ENCODE data around the gene APEX2.
"Not testable (repeated sequence)": the region's sequence is repeated elsewhere in the genome, so short reads cannot be mapped to it uniquely, and the experiment has no call there.

The APEX2 gene

DNA sequence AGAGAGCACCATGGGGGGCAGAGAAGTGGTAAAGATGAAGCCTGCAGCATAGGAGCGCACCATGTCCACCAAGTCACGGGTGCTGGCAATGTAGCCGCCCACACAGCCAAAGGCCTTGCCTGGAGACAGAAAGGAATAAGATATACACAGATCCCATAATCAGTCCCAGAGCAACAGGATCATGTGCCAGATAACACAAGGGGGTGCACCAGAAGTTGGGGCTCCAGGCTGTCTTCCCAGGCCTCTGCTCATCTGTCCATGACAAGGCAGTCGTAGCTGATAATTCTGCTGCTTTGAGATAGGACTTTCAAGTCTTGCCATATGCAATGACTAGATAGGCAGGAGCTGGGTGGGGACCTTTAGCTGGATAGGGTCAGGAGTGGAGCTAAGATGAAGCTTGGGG is 14.7 kb downstream of the APEX2 start:
- DNase-seq (ENCODE audit: low spot score), result no peak

DNA sequence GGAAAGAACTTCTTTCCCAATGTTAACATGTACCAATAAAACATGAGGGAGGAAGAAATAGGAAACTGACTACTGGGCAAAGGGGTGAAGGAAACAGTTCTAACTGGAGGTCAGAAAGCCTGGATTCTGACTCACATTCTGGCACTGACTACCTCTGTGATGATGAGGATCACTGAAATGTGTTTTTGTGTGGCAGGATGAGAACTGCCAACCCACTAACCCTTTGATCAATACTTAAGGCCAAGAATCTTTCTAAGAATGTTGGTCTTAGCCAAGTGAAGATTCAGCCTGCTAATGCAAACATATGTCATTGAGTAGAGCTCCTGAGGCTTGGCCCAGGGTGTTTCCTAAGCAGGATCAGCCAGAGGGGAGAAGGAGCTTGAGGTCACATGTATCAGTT is 26.0 kb downstream of the APEX2 start:
- no peak for DNase-seq (ENCODE audit: low spot score)

DNA sequence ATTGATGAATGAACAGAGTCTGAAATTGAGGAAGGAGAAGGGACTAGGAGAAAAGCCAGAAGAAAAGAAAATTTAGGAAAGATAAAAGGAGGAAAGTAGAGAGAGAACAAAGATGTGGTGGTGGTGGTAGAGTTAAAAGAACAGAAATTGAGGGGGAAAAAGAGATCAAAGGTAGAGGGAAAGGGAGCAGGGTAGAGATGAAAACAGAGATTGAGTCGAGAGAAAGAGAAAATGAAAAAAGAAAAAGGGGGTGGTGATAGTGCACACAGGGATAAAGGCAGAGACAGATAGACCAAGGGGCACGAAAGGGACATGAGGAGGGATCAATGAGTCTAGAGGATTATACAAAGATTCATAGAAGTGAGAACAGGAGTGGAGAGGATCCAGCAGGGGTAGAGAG is 26.7 kb downstream of the APEX2 start:
- no peak for DNase-seq (ENCODE audit: low spot score)

DNA sequence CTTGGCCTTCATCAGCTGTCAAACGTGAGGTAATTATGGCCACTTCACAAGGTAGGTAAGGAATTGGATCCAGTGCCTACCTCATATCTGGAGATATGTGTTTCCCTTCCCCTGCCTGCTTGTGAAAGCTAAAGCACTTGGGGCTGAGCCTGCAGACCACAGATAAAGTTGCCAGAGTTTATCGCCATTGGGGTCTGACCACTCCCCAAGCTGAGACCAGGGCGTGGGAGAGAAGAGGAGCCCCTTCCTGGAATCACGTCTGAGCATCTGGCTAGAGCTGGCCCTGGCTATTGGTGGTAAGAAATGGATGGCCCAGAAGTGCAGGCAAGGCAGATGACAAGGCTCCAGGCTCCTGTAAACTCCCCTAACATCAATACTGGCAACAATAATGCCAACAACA is 27.9 kb downstream of the APEX2 start:
- DNase-seq (ENCODE audit: low spot score), result no peak

DNA sequence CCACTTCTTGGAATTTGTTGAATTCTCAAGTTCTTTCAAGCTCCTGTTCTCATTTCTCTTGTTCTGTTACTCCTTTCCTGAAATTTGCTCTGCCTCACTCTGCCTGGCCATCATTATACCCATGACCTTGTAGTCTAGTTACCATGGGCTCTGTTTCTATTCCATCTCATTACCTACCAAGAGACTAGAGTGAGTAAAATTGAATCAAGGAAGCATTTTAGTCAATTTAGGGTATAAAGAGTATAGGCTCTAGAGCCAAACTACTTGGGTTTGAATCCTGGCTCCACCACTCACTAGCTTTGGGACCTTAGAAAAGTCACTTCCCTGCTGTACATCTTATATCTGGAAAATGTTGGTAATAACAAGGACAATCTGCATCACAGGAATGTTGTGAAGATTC is 28.4 kb downstream of the APEX2 start:
- DNase-seq (ENCODE audit: low spot score), result no peak

DNA sequence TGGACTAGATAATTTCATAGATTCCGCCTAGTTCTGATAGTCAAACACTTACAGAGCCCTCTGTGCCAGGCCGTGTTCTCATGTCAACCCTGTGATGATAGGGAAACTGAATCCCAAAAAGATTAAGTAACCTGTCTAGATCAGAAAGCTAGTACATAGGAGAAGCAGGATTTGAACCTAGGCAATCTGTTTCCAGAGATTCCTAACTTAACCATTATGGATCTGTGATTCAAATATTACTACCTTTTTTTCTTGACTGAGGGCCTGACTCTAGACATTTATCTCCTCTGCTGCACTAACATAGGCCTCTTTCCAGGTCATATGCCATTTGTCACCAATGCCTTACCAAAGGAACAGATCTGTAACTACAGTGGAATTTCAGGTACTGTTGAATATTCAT is 29.1 kb downstream of the APEX2 start:
- no peak for DNase-seq (ENCODE audit: low spot score)

DNA sequence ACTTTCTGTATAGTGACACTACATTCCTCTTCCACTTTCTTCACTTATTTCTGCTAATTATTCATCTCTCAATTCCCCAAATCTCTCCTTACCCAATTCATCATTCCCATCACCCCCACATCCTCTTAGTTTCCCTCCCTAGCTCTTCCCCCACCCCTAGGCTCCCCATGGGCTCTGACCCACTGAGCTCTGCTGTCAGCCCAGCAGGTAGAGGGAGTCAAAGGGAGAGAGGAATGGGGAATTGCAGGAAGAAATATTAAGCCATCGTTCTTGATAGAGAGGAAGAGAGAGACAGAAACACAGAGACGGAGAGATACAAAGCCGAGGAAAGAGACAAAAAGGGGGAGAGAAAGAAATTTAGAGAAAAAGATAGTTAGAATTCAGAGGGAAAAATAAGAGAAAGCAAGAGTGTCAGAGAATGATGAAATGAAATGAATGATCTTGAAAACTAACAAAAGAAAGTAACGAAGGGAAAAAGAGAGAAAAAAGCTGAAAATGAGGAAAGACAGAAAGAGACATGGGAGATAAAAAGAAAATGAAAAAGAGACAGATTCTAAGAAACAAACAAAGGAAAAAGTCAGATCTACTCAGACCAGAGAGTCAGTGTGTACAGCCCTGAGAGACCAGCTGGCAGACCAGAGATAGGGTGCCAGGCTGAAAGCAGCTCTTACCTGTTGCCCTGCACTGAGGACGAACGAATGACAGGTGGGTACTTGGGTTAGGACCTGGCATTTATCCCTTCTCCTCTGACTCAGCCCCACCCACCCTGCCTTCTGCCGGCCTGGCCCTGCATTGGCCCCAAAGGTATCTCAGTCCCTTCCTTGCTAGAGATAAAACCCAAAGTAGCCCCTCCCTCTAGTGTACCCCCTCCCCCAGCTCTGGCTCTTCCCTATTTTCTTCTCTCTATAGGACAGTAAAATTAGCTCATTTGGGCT is 30.4 kb downstream of the APEX2 start, which contains the start of gene ALAS2:
Gene ALAS2, minus strand, starts transcription at position 707 of the 935 bp plus-strand sequence. CDS start 4,977 bp downstream, outside the sequence.
- DNase-seq (ENCODE audit: low spot score), result no peak

DNA sequence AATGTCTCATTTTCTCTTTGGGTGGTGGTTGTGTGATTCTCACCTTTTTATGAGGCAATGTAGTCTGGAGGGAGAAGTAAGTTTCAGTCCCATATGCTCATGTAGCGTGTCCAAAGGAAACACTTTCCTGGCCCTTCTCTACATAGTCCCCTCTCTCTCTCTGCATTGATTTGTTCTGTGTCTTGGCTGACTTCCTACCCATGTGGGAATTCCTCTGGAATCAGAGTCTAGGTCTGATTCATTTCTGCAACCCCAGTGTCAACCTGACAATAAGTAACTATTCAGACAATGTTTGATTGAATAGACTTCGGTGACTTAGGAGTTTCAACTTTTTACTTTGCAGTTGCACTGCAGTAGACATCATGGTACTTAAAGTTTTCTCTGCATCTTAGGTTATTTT is 33.3 kb downstream of the APEX2 start:
- no peak for DNase-seq (ENCODE audit: low spot score)

DNA sequence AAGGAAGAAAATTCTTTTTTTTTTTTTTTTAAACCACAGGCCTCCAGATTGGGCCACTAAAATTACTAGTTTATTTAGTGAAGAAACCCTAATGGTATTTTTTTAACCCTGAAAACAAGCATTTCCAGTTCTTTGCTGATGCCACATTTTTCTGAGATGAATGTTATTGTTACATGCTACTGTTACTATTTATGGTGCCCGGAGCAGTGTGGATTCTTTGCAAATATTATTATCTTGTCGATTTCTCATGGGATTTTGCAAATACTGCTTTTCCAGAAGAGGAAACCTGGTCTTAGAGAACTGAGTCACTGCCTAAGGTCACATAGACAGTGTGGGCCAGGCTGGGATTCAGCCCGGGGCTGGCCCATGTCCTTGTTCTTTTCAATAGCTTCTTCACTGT is 39.3 kb downstream of the APEX2 start:
- DNase-seq (ENCODE audit: low spot score), result no peak

DNA sequence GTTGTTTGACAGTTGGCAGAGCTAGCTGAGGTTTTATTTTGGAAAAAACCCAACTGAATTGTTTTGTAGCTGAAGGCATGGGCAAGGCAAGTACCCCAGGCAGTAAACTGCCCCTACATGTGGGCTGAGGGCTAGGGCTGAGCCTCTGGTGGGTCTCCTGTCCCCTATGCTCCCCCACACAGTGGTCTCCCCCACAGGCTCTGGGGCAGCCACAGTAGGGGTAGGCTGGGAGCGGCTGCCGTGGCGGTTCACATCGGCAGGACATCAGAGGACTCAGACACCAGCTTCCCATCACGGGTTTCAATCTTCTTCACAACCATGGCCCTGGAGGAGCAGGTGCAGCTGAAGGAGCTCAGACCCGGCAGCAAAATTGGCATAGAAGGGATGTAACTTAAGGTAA is 41.4 kb downstream of the APEX2 start:
- DNase-seq (ENCODE audit: low spot score), result no peak

DNA sequence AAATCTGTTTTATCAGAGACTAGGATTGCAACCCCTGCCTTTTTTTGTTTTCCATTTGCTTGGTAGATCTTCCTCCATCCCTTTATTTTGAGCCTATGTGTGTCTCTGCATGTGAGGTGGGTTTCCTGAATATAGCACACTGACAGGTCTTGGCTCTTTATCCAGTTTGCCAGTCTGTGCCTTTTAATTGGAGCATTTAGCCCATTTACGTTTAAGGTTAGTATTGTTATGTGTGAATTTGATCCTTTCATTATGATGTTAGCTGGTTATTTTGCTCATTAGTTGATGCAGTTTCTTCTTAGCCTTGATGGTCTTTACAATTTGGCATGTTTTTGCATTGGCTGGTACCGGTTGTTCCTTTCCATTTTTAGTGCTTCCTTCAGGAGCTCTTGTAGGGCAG is 50.4 kb downstream of the APEX2 start:
- DNase-seq (ENCODE audit: low spot score), result not testable (repeated sequence)

DNA sequence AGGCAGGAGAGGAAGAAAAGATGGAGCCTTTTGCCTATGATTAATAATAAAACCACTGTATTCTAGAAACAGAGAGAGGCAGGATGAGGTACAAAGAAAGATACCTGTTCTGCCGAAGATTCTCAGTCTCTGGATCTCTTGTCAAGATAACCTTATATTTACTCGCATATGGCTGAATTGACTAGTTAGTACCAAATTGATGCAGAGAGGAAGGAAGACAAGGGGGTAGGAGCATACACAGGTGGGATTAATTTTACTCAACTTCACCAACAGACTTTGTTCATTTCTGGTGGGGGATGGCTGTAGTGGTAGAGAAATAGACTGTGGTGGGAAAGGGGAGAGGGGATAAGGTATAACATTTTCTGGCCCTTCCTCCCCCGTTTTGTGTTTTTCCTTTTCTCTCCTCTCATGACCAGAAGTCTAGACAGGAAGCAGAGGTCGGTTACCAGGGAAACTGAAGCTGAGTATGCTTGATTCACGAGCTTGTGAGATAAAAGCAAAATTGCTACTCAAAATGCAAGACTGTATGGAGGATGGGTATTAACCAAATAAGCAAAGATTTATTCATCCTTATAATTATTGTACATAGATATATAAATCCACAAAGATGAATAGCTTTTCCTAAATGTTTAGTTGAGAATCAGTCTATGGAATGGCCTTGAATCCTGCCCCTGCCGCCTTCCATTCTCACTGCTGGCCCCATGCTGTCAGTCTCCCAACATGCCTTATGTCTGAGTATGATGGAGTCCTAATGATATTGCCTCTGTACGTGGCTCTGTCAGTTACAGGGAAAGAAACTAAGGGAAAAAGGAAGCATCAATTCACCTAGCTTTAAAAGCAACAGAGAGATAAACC is 56.9 kb downstream of the APEX2 start:
- DNase-seq (ENCODE audit: low spot score), result no peak

DNA sequence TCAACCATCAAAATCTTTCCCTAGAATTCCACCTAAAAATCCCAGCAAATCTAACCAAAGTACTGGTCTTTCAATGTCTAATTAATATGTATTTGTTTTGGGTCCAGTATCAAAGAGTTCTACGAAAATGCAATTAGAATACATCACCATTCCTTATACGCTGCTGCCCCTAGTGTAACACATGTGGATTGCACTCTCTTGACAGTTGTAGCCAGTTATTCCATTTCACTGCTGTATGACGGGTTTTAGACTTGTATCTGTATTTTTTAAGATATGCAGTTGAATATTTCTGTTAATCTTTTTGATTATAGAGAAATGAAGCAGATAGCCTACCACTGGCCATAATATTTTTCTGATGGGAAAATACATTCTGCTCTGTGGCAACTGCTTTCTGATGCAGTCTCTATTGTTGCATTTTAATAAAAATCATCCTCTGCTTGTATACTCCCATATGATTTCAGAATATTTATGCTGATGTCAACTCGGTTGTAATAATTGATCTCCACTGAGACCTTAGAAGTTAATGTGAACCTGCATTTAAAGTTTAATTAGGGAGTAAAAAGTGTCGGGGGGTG is 57.6 kb downstream of the APEX2 start:
- peak; percentile 5 for DNase-seq (ENCODE audit: low spot score)
